HL-60 (cell line): ENCODE measurements around the gene VPS13D.

Source experiments
- DNase-seq, 2 experiments: peaks; one replicate each; pipeline ENCODE4 v3.0.0-alpha.2; 2010 to 2020; ENCODE audit warnings: low read depth in 1 of 2, low spot score in 1 of 2
- H3K27ac ChIP-seq: fragments of 250-450 bp; sonication (Bioruptor Pico); replicated peaks from 2 replicates; pipeline ENCODE4 v1.5.1; 2020; ENCODE audit warnings: mild to moderate bottlenecking, moderate library complexity
- H3K27me3 ChIP-seq: fragments of 250-450 bp; sonication (Bioruptor Pico); 2 replicates; pipeline ENCODE4 v1.5.1; 2021; ENCODE audit warnings: mild to moderate bottlenecking, moderate library complexity; ENCODE audit not compliant: insufficient read depth, poor library complexity, severe bottlenecking
- H3K4me3 ChIP-seq: replicated peaks from 2 replicates; pipeline ENCODE4 v1.5.1; 2011; ENCODE audit warnings: mild to moderate bottlenecking, control low read depth, low read length; ENCODE audit not compliant: insufficient read depth
- CTCF ChIP-seq: IDR thresholded peaks from one replicate; pipeline ENCODE4 v1.5.1; 2011; ENCODE audit warnings: low read length, control low read depth, inconsistent platforms; ENCODE audit not compliant: insufficient read depth
- GABPA ChIP-seq: IDR thresholded peaks from 2 replicates; pipeline ENCODE4 v1.6.1; 2012; ENCODE audit warnings: low read depth
- POLR2AphosphoS5 ChIP-seq: IDR thresholded peaks from 2 replicates; pipeline ENCODE4 v1.6.1; 2012; ENCODE audit warnings: low read depth
- REST ChIP-seq: IDR thresholded peaks from 2 replicates; pipeline ENCODE4 v1.6.1; 2012; ENCODE audit warnings: low read depth; ENCODE audit not compliant: insufficient replicate concordance
- SPI1 ChIP-seq: IDR thresholded peaks from 2 replicates; pipeline ENCODE4 v1.6.1; 2012; ENCODE audit warnings: low read depth, mild to moderate bottlenecking, borderline replicate concordance

The VPS13D gene

GRCh38 chr1:12462586-12462985, 232.8 kb downstream of the VPS13D start:
- Histone ChIP-seq H3K27me3 (no peaks in the 10 kb centered on the region), H3K27ac (no peak overlapping the region), H3K4me3 (no peak overlapping the region)
- DNase-seq: no peak
- no peak for TF ChIP-seq REST
- no peak for TF ChIP-seq GABPA
- TF ChIP-seq CTCF: no peak
- TF ChIP-seq POLR2AphosphoS5: no peak
- TF ChIP-seq SPI1: no peak

- DNase-seq: no peak
- Histone ChIP-seq H3K27me3 (no peaks in the 10 kb centered on the region), H3K4me3 (no peak overlapping the region), H3K27ac (no peak overlapping the region)
- TF ChIP-seq POLR2AphosphoS5 (no peak), SPI1 (no peak), REST (no peak), CTCF (no peak), GABPA (no peak)
Measured at GRCh38 chr1:12464045-12464461, 234.2 kb downstream of the VPS13D start.

GRCh38 chr1:12464598-12465056, 234.8 kb downstream of the VPS13D start:
- no peak for DNase-seq
- H3K27me3 ChIP-seq: no peaks in the 10 kb centered on the region
- no peak overlapping the region for H3K27ac ChIP-seq
- no peak overlapping the region for H3K4me3 ChIP-seq
- TF ChIP-seq CTCF (no peak), POLR2AphosphoS5 (no peak), REST (no peak), SPI1 (no peak), GABPA (no peak)
